Stimulated activated CD8-positive, alpha-beta memory T cell treated with anti-CD3 and anti-CD28 coated beads, Interleukin-7, amount 100 ng/mL, for 1 hour (primary cell): ENCODE results near the gene LRG1.
"Not testable (repeated sequence)": the region's sequence is repeated elsewhere in the genome, so short reads cannot be mapped to it uniquely, and the experiment has no call there.

ENCODE experiments used
- DNase-seq, 2 donors: peaks; one replicate each; pipeline ENCODE4 v3.0.0-alpha.2; 2020; ENCODE audit warnings: low read depth in 2 of 2

Gene LRG1

DNA sequence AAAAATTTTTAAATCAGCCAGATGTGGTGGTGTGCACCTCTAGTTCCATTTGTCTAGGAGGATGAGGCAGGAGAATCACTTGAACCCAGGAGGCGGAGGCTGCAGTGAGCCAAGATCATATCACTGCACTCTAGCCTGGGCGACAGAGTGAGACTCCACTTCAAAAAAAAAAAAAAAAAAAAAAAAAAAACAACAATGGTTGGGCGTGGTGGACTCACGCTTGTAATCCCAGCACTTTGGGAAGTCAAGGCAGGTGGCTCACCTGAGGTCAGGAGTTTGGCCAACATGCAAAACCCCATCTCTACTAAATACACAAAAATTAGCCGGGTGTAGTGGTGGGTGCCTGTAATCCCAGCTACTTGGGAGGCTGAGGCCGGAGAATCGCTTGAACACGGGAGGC, 12.5 kb downstream of the LRG1 start:
- DNase-seq: not testable (repeated sequence)

DNA sequence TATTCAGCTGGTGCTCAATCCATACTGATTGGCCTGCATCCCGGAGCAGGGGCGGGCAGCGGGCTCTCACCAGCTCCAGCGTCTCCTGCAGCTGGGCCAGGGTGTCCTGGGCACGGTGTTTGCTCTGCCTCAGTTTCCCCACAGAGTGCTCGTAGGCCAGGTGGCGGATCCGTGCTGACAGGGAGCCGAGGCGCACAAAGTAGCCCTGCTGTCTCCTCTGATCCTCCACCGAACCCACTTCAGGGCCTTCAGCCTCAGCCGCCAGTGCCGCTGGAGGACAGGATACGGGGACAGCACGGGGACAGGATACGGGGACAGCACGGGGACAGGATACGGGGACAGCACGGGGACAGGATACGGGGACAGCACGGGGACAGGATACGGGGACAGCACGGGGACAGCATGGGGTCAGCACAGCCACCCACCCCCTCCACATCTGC, 14.3 kb downstream of the LRG1 start:
- DNase-seq: no peak

DNA sequence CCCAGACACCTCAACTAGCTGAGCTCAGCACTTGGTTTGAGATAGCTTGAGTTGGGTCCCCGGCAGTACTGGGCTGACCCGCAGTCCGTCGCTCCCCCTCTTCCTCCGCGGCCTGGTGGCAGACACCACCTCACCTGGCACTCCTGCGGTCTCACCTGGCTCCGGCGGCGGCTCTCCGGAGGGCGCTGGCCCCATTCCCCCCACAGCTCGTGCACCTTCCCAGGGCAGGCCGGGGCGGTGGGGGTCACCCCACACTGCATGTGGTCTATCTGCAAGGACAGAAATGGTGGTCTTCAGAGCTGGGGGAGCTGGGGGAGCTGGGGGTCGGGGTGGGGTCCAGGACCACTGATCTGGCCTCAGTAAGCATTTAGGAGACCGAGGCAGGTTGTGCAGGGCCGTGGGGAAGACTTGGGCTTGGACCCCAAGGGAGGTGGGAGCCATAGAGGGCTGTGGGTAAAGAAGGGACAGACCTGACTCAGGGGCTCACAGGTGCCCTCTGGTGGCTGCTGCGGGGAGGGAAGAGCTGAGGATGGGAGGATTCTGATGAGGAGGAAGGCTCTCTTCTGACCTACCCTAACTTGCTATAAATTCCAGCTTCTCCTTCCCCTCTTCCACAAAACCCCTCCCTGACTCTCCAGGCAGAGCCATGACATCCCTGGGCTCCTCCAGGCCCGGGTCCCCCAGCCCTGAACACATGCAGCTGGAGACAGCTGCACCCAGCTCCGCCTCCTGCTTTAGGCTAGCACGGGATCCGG, 14.9 kb downstream of the LRG1 start:
- DNase-seq: peak; percentile 10 to 55

DNA sequence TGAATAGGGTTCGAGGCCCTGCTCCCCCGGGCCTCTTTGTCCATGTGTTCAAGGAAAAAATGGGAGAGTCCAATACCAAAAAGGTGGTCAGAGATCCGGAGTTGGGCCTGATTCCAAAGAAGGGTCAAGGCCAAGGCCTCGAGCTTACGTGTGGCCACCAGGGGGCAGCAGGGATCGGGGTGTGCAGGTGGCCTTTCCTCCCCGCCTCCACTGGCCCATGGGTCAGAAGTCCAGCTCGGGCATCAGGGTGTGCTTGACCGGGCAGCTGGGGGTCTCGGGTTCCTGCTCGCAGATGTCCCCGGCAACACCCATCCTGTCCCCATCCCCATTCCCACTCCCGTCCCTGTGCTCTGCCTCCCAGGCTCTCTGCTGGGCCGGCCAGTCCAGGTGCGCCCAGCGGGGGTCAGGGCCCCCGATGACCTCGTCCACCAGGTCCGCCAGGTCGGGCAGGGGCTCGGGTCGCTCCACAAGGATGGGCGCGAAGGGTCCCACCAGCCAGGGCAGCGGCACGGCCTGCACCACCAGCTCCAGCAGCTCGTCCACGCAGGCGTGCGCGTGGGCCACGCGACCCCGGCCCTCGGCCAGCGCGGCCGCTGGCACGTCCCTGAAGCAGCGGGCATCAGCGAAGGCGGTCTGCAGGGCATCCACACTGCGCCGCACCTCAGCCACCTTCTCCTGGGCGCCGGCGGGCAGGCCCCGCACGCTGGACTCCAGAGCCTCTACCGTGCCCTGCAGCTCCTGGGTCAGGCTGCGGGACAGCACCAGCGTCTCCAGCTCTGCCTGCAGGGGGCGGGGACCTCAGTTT, 16.3 kb downstream of the LRG1 start:
- DNase-seq: no peak

DNA sequence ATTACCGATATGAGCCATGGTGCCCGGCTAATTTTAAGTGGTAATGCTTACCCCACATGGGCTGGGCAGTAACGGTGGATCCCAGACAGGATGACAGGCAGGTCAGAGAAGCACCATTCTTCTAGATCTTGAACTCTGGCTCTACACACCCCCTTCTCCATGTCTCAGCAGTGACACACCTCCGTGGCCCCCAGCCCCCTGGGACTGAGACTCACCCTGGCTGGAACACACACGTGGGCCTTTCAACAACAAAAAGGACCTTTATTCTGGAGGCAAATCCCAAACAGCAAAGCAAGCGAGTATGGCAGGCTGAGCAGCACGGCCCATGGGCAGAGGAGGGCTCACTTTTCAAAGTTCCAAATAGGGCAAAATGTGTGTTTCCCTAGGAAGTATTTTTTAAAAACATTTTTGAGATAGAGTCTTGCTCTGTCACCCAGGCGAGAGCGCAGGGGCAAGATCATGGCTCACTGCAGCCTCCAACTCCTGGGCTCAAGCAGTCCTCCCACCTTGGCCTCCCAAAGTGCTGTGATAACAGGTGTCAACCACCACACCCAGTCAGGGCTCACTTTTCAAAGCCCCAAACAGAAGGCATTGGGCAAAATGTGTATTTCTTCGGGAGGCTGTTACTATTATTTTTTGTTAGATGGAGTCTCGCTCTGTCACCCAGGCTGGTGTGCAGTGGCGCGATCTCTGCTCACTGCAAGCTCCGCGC, 17.4 kb downstream of the LRG1 start:
- no peak for DNase-seq

DNA sequence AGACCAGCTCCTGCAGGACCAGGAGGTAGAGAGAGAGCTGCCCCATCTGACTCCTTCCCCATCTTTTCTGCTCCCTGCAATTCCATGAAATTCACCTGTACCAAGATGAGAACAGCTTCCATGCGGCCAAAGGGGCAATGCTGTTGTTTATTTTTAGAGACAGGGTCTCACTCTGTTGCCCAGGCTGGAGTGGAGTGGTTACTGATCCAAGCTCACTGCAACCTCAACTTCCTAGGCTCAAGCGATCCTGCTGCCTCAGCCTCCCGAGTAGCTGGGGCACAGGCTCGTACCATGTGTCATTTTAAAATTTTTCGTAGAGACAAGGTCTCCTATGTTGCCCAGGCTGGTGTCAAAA, 18.0 kb downstream of the LRG1 start:
- no peak for DNase-seq

DNA sequence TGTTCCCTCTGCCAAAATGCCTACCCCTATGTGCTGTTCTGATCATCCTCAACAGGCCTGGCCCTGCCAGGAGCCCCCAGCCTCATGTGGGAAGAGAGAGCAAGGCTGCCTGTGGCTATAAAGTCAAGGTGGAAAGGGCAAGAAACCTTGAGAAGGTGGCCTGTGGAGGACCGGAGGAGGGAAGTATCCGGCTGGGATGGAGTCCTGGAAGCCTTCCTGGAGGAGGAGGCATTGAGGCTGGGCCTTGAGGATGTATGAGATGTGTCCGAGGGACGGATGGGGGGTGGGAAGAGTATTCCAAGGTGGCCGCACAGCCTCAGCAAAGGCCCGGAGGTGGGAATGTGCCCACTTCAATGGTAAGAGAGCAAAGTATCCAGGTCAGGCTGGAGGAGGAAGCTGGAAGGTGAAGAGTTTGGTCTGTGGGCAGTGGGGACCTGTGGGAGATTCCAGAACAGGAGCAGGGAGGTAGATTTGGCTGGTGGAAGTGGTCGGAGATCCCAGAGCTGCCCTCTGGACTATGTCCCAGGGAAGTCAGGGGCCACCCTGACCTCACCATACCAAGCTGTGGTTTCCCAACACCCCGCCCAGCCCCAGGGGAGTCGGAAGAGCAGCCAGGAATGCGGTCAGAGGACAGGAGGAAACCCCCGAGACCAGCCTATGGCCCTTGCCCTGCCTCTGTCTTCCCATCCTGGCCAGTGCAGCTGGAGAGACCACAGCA, 18.5 kb downstream of the LRG1 start:
- DNase-seq: no peak

DNA sequence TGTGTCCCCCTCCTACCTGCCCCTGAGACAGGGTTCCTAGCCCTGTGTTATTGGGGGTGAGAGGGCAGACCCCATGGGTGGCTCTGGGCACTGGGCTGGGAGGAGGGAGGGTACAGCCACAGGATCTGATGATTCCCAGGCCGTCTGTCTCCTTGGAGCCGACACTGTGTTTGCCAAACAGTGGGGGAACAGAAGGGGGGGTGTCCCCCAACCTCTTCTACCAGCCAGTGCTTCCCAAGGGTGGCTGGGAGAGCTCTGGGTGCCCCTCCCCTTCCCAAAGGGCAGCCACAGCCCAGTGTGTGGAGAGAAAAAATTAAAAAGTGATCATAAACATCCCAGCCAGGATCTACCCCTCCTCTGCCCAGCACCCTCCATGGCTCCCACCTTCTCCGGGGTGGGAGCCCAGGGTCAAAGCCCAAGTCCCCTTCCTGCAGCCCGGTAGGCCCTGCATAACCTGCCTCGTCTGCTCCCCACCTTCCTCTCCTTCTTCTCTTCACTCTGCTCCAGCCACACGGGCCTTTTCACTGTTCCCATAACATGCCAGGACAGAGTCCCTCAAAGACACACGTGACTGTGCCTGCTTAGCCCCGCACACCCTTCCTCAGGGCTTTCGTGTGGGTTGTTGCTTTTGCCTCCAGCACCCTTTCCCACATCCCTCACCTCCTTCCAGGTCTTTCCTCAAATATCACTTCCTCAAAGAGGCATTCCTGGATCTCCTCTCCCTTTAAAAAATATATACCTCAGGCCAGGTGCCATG, 20.1 kb downstream of the LRG1 start:
- no peak for DNase-seq

DNA sequence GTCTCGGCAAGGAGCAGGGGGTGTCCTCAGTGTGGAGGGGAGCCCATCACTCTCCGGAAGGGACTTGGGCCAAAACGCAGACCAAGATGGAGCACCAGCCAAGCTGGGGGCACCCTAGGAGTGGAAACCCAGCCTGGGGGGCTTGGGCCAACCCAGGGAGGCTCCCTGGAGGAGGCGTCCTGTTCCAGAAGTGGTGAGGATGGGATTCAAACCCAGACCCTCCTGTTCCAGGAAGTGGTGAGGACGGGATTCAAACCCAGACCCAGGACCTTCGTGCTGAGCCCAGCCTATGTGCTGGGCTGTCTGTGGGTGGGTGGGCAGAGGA, 20.7 kb downstream of the LRG1 start:
- DNase-seq: no peak

DNA sequence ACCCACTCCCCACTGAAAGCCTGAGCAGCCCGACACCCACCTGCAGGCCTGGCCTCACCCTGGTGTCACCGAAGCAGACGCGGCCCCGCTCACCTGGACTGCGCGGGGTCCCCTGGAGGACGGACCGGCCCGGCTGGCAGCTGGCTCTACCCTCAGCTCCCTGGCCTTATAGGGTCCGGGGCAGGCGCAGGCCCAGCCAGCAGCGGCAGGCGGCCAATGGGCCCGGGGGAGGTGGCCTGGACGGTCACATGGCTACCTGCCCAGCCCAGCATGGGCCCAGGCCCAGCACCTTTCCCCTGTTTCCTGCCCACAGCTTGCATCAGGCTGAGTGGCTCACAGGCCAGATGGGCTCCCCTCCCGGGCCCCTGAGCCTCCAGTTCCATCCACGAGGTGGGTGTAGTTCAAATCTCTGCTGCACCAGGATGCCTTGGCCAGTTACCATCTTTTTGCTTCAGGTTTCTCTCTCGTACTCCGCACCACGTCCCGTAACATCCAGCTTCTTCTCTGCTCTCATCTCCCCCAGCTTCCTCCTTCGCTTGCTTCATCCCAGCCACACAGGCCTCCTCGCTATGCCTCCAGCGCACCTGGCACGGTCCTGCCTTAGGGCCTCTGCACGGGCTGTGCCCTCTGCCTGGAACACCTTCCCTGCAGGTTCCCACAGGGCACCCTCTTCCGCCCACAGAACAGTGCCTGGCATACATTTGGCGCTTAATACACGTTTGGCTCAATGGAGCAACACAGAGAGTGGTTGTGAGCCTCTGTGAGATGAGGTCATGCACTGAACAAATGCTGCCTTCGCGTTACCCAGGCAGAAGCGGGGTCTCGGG, 21.3 kb downstream of the LRG1 start, which contains the start of gene PLIN4:
PLIN4 (minus strand) TSS at position 142 of the 827 bp plus-strand sequence. CDS start 214 bp downstream, outside the sequence.
- DNase-seq: no peak

DNA sequence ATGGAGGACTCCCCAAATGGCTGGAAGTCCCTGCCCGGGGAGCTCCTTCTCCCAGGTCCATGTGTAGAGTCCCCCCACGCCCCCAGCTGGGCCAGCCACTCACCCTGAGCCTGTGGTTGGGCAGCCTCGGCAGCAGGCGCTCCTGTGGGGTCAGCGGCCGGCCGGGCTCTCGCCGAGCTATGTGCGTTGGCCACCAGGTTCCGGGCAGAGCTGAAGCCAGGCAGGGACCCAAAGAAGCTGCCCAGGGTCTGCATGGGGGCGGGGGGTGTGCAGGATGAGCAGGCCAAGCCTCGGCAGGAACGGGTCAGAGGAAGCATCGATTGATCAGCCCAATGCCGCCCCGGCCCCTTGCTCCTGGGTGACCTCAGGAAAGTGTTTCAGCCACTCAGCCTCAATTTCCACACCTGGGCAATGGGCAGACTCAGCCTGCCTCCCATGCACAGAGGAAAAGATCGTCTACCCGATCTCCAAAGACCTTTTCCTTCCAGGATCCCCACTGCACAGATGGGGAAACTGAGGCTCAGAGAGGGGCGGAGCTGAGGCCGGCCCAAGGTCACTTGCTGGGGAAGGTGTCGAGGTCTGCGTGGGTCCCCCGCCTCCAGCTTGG, 22.3 kb downstream of the LRG1 start:
- no peak for DNase-seq

DNA sequence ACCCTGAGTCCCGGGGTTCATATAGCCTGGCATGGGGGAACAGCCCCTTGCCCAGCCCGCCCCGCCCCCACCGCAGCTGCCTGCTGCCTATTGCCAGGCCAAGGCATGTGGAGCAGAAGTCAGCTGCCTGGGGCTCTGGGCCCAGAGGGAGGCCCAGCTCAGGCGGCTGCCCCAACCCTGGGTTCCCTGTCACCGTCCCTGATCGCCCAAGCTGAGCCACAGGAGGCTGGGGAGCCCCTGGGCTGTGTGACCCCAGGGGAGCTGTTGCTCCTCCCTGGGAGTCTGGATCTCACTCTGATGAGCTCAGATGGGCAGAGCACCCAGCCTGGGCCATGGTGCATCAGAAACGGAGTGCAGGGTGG, 22.9 kb downstream of the LRG1 start:
- DNase-seq: no peak

DNA sequence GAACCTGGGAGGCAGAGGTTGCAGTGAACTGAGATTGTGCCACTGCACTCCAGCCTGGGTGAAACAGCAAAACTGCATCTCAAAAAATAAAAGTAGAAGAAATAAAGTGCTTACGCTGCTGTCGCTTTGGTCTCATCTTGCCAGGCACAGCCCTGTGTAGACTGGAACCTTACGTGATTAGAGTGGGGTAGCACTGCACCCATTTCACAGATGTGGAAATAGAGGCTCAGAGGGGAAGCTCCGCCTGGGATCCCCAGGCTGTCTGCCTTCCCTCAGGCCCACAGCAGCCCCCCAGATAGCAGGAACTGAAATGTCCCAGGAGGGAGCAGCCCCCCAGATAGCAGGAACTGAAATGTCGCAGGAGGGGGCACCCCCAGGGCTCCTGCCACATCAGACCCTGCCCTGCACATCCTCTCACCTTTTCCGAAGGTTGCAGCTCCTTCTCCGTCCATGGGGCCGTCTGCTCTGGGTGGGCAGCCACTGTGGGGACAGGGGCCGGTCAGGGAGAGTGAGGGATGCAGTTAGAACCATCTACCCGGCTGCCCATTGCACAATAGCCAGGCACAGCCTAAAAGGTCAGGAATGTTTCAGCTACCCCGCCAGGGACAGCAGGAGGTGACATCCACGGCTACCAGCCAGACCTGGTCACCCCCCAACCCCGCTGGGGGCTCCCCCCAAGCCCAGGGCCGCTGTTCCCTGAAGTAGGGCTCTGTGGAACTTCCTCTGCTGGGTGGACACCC, 23.5 kb downstream of the LRG1 start:
- DNase-seq: no peak

DNA sequence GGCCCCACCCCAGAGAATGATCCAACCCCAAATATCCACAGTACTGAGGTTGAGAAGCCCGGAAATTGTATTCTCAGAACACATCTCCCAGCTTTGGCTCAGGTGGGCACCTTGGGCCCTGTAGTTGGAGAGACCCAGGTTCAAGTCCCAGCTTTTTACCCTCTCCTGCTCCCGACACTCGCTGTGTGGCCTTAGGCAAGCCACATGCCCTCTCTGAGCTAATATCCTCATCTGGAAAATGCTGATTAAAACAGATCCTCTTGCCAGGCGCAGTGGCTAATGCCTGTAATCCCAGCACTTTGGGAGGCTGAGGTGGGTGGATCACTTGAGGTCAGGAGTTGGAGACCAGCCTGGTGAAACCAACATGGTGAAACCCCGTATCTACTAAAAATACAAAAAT, 24.1 kb downstream of the LRG1 start:
- no peak for DNase-seq

DNA sequence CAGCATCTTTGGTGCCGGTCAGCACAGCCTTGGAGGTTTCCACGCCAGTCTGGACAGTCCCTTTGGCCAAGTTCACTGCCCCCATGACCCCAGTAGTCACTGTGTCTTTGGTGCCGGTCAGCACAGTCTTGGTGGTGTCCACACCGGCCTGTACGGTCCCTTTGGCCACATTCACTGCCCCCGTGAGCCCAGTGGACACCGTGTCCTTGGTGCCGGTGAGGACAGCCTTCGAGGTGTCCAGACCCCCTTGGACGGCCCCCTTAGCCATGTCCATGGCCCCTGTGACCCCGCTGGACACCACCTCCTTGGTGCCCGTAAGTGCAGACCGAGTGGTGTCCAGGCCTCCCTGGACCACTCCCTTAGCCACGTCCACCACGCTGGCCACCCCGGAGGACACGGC, 26.6 kb downstream of the LRG1 start:
- DNase-seq: no peak

DNA sequence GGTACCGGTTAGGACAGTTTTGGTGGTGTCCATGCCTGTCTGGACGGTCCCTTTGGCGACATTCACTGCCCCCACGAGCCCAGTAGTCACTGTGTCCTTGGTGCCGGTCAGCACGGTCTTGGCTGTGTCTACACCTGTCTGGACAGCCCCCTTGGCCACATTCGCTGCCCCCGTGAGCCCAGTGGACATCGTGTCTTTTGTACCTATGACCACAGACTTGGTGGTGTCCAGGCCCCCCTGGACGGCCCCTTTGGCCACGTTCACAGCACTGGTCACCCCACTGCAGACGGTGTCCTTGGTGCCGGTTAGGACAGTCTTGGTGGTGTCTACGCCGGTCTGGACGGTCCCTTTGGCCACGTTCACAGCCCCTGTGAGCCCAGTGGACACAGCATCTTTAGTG, 27.8 kb downstream of the LRG1 start:
- DNase-seq: no peak

DNA sequence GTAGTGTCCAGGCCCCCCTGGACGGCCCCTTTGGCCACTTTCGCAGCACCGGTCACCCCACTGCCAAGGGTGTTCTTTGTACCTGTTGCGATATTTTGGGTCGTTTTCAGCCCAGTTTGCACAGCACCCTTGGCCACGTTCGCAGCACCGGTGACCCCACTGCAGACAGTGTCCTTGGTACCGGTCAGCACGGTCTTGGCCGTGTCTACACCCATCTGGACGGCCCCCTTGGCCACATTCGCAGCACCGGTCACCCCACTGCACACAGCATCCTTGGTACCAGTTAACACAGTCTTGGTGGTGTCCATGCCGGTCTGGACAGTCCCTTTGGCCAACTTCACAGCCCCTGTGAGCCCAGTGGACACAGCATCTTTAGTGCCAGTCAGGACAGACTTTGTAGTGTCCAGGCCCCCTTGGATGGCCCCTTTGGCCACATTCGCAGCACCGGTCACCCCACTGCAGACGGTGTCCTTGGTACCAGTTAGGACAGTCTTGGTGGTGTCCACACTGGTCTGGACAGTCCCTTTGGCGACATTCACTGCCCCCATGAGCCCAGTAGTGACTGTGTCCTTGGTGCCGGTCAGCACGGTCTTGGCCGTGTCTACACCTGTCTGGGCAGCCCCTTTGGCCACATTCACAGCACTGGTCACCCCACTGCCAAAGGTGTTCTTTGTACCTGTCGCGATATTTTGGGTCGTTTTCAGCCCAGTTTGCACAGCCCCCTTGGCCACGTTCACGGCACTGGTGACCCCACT, 28.4 kb downstream of the LRG1 start:
- no peak for DNase-seq

DNA sequence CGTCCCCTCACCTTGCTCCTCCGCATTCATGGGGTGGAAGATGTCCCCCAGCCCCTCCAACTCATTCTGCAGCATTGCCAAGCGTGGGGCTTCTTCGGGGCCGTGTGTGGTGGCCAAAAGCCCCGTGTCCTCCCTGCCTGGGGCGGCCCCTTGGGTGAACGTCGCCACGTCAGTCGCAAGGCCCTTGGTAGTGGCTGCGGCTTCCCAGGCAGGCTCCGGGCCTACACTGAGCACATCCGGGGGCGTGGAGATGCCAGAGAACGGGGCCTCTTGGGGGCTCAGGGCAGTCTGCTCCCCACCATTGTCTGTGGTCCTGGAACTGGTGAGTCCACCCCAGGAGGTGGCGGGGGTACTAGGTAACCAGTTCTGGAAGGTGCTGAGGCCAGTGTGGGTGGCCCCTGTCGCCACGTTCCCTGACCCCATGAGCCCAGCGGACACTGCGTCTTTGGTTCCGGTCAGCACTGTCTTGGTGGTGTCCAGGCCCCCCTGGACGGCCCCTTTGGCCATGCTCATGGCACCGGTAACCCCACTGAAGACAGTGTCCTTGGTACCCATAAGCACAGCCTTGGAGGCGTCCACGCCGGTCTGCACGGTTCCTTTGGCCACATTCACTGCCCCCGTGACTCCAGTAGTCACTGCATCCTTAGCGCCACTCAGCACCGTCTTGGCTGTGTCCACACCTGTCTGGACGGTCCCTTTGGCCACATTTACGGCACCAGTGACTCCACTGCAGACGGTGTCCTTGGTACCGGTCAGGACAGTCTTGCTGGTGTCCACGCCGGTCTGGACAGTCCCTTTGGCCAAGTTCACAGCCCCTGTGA, 29.2 kb downstream of the LRG1 start:
- no peak for DNase-seq
